HG03342 (cell line): ENCODE measurements around the gene EIF5A.

ENCODE experiments used
- ATAC-seq: cut with Tn5 transposase; IDR thresholded peaks from one replicate; pipeline ENCODE4 v1.9.1; 2021; ENCODE audit warnings: mild to moderate bottlenecking, moderate library complexity; ENCODE audit not compliant: unreplicated experiment

Gene EIF5A

DNA sequence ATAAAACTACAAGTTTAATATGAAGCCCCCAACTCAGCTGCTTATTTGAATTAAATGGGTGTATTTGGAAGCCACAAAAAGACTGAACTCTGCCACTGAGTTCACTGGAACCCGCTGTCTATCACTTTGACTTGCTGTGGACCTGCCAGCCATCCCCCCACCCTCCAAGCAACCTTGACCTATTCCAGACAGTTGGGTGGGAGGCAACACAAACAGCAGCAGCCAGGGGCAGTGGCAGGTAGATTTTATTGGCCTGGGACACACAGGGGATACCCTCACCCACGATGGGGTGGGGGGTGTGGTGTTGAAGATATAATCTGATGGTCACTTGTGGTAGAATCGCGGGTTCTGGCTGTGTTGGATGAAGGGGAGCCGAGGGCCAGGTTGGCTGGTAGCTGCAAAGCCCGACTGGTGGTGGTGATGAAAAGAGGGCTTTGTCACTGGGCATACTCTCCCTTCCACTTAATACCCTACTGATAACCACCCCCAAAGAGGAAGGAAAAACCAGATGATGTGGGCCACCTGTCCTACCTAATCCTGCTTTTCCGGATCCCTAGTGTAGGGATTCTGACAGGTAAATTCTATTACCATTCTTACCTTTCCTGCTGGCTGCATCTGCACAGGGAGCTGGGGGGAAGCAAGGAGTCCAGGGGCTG, 5.1 kb downstream of the EIF5A start:
- ATAC-seq, result no peak

DNA sequence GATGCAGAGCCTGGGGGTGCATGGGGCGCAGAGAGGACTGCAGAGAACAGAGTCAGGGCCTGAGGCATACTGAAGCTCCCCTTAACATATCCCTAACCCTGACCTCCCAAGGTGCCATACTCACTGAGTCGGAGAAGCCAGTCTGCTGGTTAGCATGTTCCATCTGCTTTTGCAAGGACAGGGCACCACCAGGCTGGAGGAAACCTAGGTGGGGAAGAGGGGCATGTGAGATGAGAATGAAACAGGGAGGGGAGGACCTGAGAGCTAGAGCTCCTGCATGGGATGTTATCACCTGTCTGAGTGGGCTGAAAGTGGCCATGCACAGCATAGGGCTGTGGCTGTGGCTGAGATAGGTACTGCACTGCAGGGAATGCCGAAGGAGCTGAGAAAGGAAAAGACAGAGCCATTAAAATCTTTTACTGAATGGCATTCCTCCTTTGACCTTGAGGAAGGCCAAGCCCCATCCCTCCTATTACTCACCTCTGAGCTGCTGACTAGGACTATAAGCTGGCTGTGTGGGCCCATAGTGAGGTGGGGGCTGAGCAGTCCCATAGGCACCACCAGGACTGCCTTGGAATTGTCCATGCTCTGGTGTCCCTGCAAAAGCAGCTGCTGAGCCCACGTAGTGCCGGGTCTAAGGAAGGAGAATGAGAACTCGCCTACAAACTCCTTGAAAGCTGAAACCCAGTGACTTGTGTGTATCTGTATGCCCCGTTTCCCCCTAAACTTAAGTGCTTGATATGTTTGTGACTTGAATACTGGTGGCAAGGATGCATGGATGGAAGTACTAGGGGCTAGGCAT, 5.9 kb downstream of the EIF5A start:
- no peak for ATAC-seq

DNA sequence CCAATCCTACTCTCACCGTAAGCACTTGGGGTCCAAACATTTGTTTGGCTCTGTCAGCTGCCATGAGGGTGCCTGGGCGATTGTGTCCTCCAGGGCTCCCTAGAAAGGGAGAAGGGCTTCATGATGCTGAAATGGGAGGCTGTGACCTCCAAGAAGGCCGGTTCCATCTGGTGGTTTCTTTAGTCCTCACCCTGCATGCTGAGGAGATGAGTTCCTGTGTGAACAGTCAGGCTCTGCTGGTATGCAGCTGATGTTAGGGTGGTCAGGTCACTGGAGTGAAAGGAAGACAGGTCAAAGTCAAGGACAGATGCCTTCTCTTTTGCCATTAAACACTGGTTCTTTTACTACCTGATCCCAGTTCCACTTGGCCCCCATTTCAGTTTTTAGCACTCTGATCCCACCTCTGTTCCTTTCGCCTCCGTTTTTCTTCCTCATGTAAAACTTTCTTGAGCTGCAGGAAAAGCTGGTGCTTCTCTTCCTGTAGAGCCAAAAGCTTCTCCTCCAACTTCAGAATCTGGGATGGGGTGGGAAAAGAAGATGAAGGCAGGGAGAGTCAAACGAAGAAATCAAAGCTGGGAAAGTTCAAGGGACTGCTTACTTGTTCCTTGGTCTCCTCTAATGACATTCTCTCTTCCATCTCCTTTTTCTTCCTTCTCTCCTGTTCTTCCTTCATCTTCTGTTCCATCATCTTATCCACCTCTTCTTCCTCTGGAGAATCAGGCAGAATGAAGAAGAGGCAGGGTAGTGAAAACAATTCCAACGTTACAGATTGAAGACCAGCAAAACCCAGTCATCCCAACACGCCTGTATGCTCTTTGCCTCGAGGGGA, 6.7 kb downstream of the EIF5A start:
- ATAC-seq, result no peak

DNA sequence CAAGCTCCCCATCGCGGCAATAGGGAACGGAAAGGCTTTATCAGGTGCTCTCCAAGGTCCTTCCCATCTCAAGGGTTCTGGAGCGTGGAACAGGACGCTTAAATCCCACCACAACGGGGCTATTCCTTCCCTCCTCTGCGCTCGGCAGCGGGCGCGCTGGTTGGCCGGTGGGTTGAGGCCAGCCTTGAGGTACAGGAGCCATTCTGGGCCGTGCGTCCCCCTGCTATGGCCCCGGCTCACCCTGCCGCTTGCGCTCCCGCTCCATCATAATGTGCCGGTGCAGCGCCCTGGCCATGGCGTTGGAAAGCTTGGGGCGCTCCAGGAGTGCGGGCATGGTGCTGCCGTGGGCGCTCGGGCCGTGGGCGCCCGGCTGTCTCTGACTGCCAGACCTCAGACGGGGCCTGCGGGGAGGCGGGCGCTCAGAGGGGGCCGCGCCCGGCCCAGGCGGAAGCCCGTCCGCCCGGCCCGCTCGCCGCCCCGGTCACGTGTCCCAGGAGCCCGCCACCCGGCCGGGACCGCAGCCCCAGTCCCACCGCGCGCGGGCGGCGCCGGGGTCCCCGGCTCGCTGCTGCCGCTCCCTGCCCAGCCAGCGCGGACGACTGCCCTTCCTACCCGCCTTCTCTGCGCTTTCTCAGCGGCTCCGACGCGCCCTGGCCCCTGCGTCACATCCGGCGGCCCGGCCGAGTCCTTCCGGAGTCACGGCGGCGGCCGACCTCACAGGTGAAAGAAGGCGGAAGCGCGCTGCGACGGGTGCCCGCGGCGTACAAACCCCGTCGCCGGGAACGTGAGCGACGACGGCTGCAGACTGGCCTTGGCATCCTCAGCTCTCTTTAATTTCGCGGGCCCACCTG, 7.5 kb downstream of the EIF5A start, which contains the start of gene GPS2:
Gene GPS2, minus strand, starts transcription at position 642 of the 851 bp plus-strand sequence. Its CDS starts 308 bp downstream, at position 334.
- ATAC-seq, result peak; percentile 70

DNA sequence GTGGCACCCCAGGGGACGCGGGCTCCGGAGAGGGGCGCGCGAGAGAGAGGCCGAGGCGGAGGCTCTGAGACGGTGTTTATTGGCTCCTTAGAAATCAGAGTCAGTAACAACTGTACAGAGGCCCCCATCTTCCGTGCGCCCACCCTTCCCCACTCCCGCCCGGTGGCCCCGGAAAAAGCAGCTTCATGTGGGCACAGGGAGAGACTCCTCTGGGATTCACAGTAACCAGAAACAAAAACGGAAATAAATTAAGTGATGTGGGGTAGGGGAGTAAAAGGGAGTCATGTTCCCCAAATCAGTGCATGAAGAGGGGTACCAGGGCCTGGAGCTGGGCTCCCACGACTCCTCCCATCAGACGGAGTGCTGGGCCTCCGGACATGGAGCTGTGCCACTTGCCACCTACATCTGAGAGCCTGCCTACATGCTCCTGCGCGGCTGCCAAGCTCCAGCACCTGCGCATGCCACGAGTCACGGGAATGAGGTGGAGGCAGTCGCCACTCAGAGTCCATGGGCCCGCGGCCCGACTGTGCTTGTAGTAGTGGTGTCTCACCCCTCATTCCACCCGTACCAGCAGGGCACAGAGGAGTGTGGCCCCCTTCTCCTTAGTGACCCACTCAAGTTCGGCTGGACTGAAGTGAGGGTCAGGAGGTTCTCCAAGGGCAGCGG, 8.3 kb downstream of the EIF5A start:
- no peak for ATAC-seq

DNA sequence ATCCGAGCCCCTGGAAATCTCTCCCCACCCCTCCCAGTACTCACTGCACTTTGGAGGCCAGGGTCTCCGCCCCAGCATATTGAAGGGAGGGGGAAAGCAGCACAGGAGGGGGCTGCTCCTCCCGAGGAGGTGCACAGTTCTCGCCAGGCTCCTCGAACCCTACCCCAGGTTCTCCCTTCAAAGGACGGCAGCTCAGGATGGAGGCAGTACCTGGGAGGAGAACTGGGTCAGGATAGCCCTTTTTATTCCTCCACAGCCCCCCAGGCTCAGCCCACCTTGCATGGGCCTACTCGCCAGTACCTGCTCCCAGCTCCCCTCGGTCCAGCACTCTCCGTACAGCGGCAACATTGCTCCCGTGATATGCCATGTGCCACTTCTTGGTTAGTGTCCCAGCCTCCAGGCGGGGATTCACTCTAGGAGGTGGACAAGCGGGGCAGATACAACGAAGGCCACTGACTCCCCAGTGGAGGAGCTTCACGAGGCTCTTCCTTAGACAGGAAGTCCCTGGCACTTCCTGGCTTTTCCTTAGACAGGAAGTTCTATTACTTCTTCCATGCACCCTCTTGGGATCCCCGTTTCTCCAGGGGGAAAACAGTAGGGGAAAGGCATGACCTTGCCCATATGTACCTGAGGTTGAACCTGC, 9.9 kb downstream of the EIF5A start:
- ATAC-seq, result no peak

DNA sequence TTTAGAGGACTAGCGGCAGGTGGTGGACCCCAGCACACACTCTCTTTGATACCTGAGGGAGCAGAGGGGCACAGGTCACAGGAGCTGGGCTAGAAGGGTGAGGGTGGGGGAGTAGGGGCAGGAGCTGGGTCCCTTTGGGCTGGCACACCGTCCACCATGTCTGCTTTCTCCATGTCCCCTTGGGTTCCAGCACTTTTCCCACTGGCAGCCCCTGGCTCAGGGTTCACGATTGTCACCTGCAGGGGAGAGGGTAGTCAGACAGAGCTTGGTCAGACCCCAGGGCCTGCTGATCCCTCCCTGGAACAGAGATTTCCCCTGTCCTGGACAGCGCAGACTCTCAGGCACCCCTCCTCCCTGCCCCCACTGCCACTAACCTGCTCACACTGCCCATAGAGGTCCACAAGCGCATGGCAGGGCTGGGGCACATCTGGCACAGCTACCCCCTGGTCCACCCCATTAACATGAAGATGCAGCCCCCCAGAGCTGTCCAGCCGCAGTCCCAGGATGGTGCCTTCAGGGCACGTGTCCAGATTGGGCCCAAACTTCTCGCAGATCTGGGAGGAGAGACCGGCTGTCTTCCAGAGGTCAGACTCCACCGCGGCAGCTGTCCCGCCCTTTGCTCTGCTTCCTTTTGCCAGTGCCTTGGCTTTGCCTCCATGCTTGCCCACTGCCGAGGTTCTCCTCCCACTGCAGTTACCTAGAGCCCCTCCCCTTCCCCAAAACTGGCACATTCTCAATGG, 10.9 kb downstream of the EIF5A start:
- no peak for ATAC-seq

DNA sequence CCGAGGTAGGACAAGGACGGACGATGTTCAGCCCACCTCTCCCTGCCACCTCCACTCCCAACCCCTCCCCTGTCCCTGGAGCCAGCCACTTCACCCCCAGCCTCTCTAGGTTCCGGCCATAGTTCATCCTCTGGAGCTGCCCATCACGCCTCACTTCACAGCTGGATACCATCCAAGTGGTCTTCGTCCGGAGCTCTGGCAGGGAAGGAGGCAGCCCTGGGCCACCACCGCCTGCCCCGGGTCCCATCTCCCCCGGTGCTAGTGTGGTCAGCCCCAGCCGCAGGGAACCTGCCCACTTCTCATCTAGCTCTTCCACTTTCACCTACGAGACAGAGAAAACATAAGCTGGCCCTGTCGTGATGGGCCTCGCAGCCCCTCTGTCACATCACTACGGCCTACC, 14.0 kb downstream of the EIF5A start:
- no peak for ATAC-seq

DNA sequence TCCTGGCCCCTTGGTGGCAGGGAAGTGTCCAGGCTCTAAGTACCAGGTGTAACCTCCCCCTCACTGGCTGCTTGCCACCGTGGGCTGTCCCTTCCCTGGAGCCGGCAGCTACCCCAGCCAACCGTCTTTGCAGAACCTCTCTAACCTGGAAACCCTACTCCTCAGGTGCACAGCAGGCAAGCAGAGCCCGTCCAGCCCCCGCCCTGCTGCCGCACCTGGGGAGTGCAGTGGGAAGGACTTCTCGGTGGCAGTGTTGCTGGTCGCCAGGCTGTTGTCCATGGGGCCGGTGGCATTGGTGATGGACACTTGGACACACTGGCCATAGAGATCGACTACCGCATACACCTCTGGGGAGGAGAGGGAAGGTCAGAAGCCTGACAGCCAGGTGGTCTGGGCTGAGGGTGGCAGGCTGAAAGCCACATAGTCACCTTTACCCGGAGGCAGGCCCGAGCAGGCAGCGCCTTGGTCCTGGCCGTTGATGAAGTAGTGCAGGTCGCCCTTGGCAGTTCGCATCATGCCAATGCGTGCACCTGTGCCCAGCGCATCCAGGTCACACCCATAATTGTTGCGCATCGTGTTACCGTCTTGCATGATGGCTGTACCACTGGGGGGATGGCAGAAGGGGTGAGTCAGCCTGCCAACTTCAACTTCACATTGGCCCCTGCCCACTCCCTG, 15.2 kb downstream of the EIF5A start:
- ATAC-seq, result no peak

DNA sequence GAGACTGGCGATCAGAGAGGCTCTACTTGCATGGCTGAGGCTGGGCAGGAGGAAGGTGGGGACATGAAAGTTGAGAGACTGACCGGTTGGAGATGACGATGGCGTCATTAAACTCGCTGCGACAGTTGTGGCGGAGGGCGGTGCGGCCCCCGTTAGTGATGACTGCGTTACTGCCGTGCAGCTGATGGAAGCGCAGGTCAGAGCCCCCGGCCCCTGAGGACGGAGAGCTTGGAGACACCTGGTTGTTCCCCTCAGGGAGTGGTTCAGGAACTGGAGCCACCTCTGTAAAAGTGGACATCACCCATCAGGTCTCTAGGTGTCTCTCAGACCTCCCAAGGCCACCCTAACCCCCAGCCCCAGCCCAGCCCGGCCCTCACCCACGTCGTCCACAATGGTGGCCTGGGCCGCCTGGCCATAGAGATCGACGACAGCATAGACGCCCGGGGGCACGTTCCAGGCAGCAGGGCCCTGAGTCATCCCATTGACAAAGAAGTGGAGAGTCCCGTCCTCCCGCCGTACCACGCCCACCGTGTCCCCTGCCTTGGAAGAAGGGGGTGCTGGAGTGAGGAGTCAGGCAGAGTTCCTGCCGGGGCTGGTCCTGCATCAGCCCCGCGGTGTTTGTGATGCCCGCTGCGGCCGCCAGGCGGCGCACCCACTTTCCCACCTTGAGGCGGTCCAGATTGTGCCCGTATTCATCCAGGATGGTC, 16.5 kb downstream of the EIF5A start:
- ATAC-seq, result no peak

DNA sequence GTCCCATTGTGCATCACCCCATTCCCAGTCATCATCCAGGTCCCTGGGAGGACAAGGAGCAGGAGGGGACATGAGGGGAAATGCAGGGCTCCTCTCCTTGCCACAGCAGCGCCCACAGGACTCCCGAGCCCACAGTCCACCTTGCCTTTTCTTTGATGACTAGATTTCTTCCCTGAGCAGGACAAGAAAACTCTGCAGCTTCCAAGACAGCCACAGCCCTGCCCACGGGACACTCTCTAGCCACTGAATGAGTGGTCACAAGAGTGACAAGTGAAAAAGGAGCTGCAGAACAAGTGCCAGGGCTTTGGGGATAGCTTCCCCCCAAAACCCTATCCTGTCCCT, 17.0 kb downstream of the EIF5A start:
- ATAC-seq, result no peak

DNA sequence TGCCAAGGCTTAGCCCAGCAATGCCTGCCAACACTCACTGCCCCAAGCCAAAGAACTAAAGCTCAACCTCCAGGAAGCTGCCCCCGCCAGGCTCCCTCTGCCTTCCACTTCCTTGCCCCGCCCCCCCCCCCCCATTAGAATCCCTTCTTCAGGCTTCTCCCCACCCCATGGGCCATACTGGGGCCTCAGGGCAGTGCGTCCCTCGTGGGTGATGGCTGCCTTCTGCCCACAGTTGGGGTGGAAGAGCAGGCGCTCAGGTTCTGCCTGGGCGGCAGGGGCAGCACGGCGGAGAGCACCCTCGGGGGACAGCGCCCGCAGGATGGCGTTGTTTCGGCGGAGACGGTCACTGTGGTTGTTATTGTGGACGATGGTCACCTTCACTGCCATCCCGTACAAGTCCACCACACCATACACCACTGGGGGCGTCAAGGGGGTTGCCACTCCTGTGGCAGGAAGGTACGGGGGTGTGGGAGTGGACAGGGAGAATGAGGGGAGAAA, 17.7 kb downstream of the EIF5A start:
- ATAC-seq, result no peak

DNA sequence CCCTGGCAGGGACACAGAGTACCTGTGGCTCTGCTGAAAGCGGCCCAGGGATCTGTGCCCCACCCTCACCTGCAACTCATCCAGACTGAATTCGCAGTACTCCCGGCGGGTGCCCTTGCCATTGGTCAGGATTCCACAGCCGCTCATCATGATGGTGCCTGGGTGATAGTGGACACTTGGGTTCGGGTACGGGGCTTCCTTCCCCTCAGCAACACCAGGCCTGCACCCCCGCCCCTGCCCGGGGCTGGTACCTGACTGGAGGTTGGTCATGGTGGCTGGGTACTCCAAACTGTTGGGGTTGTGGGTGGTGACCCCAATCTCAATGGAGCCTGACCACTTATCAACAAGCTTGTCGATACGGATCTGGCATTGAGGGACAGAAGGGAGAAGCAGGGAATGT, 18.8 kb downstream of the EIF5A start:
- no peak for ATAC-seq

DNA sequence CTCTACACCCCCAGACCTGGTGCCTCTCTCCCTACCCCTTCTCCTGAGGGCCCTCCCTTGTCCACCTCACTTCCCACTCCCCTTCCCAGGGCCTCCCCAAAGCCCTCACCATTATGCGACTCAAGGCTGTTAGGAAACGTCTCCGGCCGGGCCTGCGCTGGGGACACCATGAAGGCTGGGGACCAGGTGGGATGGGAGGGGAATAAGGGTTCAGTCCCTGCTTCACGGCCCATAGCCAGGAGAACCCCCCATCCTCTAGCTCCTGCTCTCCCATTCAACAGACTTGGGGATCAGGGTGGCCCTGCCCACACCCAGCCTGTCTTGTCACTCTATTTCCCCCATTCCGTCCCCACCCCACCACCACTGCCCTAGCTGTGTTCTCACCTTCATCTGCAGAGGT, 19.6 kb downstream of the EIF5A start:
- ATAC-seq, result no peak

DNA sequence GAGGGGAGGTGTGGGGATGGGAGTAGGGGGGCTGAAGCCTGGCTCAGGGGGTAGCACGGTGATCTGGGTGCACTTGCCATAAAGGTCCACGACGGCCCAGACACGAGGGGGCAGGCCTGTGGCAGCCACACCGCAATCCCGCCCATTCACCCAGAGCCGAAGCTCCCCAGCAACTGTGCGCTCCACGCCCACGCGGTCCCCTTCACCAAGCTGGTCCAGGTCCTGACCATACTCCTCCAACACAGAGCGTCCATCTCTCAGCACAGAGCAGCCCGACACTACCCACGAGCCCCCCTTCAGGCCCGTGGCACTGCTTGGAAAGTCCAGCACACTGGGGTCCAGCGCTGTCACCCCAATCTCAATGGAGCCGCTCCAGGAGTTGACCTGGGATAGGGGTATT, 20.1 kb downstream of the EIF5A start:
- ATAC-seq, result no peak

DNA sequence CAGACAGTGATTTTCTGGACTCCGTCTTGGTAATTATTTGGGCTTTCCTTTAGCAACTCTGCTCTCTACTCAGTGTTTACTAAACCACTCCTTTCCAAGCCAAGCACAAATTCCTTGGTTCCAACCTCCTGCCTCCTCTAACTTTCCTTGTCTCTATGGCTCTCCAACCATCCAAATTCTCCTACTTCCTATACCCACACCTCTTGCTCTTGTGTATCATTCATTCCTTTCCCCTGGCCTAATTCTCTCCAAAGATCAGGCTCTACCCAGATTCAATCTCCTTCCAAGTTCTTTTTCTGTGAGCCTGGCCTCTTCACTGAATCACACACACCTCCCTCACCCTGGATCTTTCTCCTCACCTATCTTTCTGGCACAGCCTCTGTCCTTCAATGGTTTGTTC, 20.6 kb downstream of the EIF5A start:
- no peak for ATAC-seq

DNA sequence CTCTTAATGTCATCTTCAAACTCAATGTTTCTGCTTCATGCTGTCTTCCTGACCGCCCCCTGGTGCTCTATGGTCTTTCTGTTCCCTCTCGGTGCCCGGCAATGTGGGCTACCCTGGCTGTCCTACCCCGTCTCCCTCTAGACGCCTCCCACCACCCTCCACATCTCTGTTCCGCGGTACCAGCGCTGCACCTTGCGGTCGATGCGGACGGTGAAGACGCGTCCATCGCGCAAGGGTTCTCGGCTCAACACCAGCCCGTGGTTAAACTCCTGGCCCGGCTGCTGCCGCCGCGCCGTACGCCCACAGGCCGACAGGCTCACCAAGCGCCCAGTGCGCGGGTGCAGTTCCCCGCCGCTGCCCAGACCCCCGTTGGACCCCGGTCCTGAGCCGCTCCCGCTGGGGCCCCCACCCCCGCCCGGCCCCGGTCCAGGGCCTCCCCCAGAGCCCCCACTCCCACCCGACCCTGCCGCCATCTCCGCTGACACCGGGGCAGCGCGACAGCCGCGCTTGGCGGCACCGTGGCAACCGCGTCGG, 21.5 kb downstream of the EIF5A start, which contains the start of gene NEURL4:
Gene NEURL4, minus strand, starts transcription at position 496 of the 534 bp plus-strand sequence. Its CDS starts 23 bp downstream, at position 473.
- peak; percentile 7 for ATAC-seq
